Endothelial cell of umbilical vein (primary cell): ENCODE measurements around the gene TMEM273. TPM values are rescaled to one million over a fixed set of nuclear protein-coding genes. Genes with fewer than 3 reads are reported as not detected.

Experiments used
- BruUV-seq: library from RNA; stranded (reverse); fragments of 400-500 nt; replicated peaks from 2 replicates; lab custom pipeline; 2021; lab: Mats Ljungman, UMichigan
- CTCF ChIA-PET: fragments of 300-600, 350-600 bp; sonication (Branson Sonifier 250); formaldehyde crosslinking; loops from one replicate; lab custom pipeline; 2021; ENCODE audit warnings: antibody characterized with exemption, inconsistent platforms; lab: Charles Lee
- POLR2A ChIA-PET: fragments of 300-600, 350-600 bp; sonication (Branson Sonifier 250); formaldehyde crosslinking; loops from one replicate; lab custom pipeline; 2021; ENCODE audit warnings: antibody characterized with exemption, inconsistent platforms; lab: Charles Lee
- DNase-seq: peaks from one replicate; pipeline ENCODE4 v3.0.0-alpha.2; 2011; ENCODE audit warnings: low read depth, low spot score
- FAIRE-seq: peaks from 2 replicates; lab custom pipeline; 2011; peaks lifted over from hg19 to GRCh38; lab: Jason Lieb, UNC
- H2AFZ ChIP-seq: 2 replicates; pipeline ENCODE4 v1.6.0; 2012; ENCODE audit warnings: low read depth, low read length, control low read depth, inconsistent platforms
- H3K27ac ChIP-seq: 2 replicates; pipeline ENCODE4 v1.5.1; 2011; ENCODE audit warnings: low read depth, mild to moderate bottlenecking, control low read depth, low read length, moderate library complexity; ENCODE audit not compliant: insufficient read depth
- H3K27me3 ChIP-seq, 2 experiments: 2 replicates each; pipeline versions ENCODE4 v1.6.0 to v1.6.1; 2011; ENCODE audit warnings: low read length in 2 of 2, mixed read lengths in 1 of 2; ENCODE audit not compliant: control insufficient read depth in 2 of 2, insufficient read depth in 2 of 2
- H3K36me3 ChIP-seq, 2 experiments: 2 replicates in 1 of 2; 3 replicates in 1 of 2; pipeline ENCODE4 v1.5.1; 2011; ENCODE audit warnings: low read length in 2 of 2, mild to moderate bottlenecking in 1 of 2, moderate library complexity in 1 of 2; ENCODE audit not compliant: control insufficient read depth in 2 of 2, insufficient read depth in 2 of 2; ENCODE audit errors: extremely low read depth in 1 of 2
- H3K4me1 ChIP-seq: 3 replicates; pipeline ENCODE4 v1.5.1; 2011; ENCODE audit warnings: mild to moderate bottlenecking, low read length; ENCODE audit not compliant: control insufficient read depth, insufficient read depth; ENCODE audit errors: extremely low read depth
- H3K4me2 ChIP-seq: 2 replicates; pipeline ENCODE4 v1.6.1; 2011; ENCODE audit warnings: low read length, control low read depth, mixed read lengths; ENCODE audit not compliant: insufficient read depth
- H3K4me3 ChIP-seq, 3 experiments: fragments of 200-600 bp in 1 of 3; sonication (generic), shearing (Covaris generic) in 1 of 3; replicated peaks in 1 of 3; 2 replicates each; pipeline ENCODE4 v1.5.1; 2011 to 2016; ENCODE audit warnings: control low read depth in 3 of 3, low read length in 3 of 3, mild to moderate bottlenecking in 2 of 3, inconsistent platforms in 1 of 3, low read depth in 1 of 3, moderate library complexity in 1 of 3; ENCODE audit not compliant: insufficient read depth in 1 of 3
- H3K79me2 ChIP-seq: 2 replicates; pipeline ENCODE4 v1.6.0; 2012; ENCODE audit warnings: low read length, inconsistent platforms; ENCODE audit not compliant: control insufficient read depth, insufficient read depth
- H3K9ac ChIP-seq: replicated peaks from 2 replicates; pipeline ENCODE3; 2011; ENCODE audit warnings: low read length, control low read depth; ENCODE audit not compliant: insufficient read depth; ENCODE audit errors: extremely low read depth
- H3K9me1 ChIP-seq: replicated peaks from 3 replicates; pipeline ENCODE4 v1.6.0; 2011; ENCODE audit warnings: mild to moderate bottlenecking, low read length; ENCODE audit not compliant: control insufficient read depth, insufficient read depth; ENCODE audit errors: extremely low read depth
- H3K9me3 ChIP-seq: replicated peaks from 2 replicates; pipeline ENCODE4 v1.5.1; 2012; ENCODE audit warnings: low read length, inconsistent platforms; ENCODE audit not compliant: control insufficient read depth, insufficient read depth
- H4K20me1 ChIP-seq: replicated peaks from 2 replicates; pipeline ENCODE3; 2011; ENCODE audit warnings: mild to moderate bottlenecking, low read length; ENCODE audit not compliant: control insufficient read depth, insufficient read depth; ENCODE audit errors: extremely low read depth
- EZH2 ChIP-seq: IDR thresholded peaks from 2 replicates; pipeline ENCODE4 v1.6.1; 2012; ENCODE audit warnings: borderline replicate concordance, low read depth, mild to moderate bottlenecking, moderate library complexity, low read length, inconsistent platforms; ENCODE audit not compliant: severe bottlenecking
- GATA2 ChIP-seq: IDR thresholded peaks from 2 replicates; pipeline ENCODE4 v1.7.0; 2011; ENCODE audit warnings: low read depth, mild to moderate bottlenecking, moderate library complexity, mixed read lengths, low read length; ENCODE audit not compliant: insufficient read length, insufficient read depth
- dilution Hi-C: fragments of 300-500 bp; cut with MboI; formaldehyde crosslinking; loops from one replicate; pipeline ENCODE4 v1.15.0; 2019; ENCODE audit warnings: low sequenced_read_pairs; ENCODE audit not compliant: extremely low pct_ligation_motif_present
- intact Hi-C: fragments of 100-400 bp; cut with micrococcal nuclease; formaldehyde crosslinking; loops from one replicate; pipeline ENCODE4 v1.10.0; 2022
- polyA plus RNA-seq, 4 experiments: library from polyadenylated mRNA; depleted of rRNA in 3 of 4; stranded (reverse) in 3 of 4; unstranded in 1 of 4; fragments of >200 nt; gene quantifications; 2 replicates each; pipeline versions ENCODE4 v1.2.1 to v1.2.3, GENCODE V29; 2011 to 2012; ENCODE audit warnings: missing spikeins in 1 of 4
- total RNA-seq: library from RNA; stranded (reverse); gene quantifications from 2 replicates; pipeline ENCODE4 v1.2.3, GENCODE V29; 2021

TMEM273 gene
- total and polyA plus RNA-seq, 2 donors (not counting 3 experiments of a cell fraction or from before 2014, with no cell fraction given), result 1.9 to 3.7 TPM

- Histone ChIP-seq H3K27me3 (peaks cover 18 to 23% of the 10 kb centered on the region in 2 experiments), H2AFZ (peak within 1 kb of the TSS; percentile 52), H3K4me1 (no peaks in the 10 kb centered on the region), H3K4me3 (peak within 1 kb of the TSS in 1 of 3 experiments; percentile 40), H3K9ac (peak within 1 kb of the TSS; percentile 33), H3K27ac (no peak within 1 kb of the TSS), H3K9me3 (no peaks in the 10 kb centered on the region), H3K36me3 (no peaks in the 10 kb centered on the region), H3K4me2 (peak within 1 kb of the TSS; percentile 8), H4K20me1 (no peaks in the 10 kb centered on the region), H3K9me1 (no peaks in the 10 kb centered on the region), H3K79me2 (no peaks in the 10 kb centered on the region)
- intact Hi-C loops, result no loop called here
- BruUV-seq, result no TSS peak
- DNase-seq (peak; percentile 20), FAIRE-seq (no peak)
- dilution Hi-C loops, result no loop called here
- ChIA-PET POLR2A (no interaction called here), CTCF (interaction anchor here (1.5 kb wide), 1 partner anchor 457 kb away, joined by 4 read pairs; no protein-coding TSS in a partner anchor)
- no peak for TF ChIP-seq EZH2
Observed at GRCh38 chr10:49115015-49115795, 73.0 kb downstream of the TMEM273 start, which contains the start of gene VSTM4. VSTM4 (minus strand) TSS chr10:49115522; CDS start chr10:49115485, 37 bp downstream.

DNA sequence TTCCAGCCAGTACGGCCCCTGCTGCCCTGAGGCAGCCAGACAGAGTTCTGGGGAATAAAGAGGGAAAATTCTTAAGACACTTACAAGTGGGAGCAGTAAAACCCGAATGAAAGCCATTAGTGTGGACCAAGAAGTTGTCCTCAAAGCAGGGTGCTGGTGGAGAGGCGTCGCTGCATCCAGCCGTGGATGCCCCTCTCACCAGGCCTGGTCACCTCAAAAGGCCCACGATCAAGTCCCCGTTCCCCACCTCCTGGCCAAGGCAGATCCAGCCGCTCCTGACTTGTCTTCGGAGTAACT, 73.5 kb downstream of the TMEM273 start:
- dilution Hi-C loops (no loop called here), intact Hi-C loops (no loop called here)
- Histone ChIP-seq H4K20me1 (no peaks in the 10 kb centered on the region), H3K4me3 (peak overlapping the region in 1 of 3 experiments; percentile 40), H3K79me2 (no peaks in the 10 kb centered on the region), H3K27ac (no peak overlapping the region), H3K9me1 (no peaks in the 10 kb centered on the region), H2AFZ (peak overlapping the region; percentile 52), H3K27me3 (peaks cover 15 to 23% of the 10 kb centered on the region in 2 experiments), H3K9ac (no peak overlapping the region), H3K4me2 (peak overlapping the region; percentile 8), H3K36me3 (no peaks in the 10 kb centered on the region), H3K4me1 (no peaks in the 10 kb centered on the region), H3K9me3 (no peaks in the 10 kb centered on the region)
- BruUV-seq, result no TSS peak
- FAIRE-seq (no peak), DNase-seq (no peak)
- ChIA-PET POLR2A (no interaction called here), CTCF (interaction anchor here (1.5 kb wide), 1 partner anchor 456 kb away, joined by 4 read pairs; no protein-coding TSS in a partner anchor)
- no peak for TF ChIP-seq GATA2
